ENCODE data around the gene ECM2. TPM values are rescaled to one million over a fixed set of nuclear protein-coding genes. Genes with fewer than 3 reads are reported as not detected.
"Not testable (repeated sequence)": the region's sequence is repeated elsewhere in the genome, so short reads cannot be mapped to it uniquely, and the experiment has no call there.

Gene ECM2
- not detected for total RNA-seq

DNA sequence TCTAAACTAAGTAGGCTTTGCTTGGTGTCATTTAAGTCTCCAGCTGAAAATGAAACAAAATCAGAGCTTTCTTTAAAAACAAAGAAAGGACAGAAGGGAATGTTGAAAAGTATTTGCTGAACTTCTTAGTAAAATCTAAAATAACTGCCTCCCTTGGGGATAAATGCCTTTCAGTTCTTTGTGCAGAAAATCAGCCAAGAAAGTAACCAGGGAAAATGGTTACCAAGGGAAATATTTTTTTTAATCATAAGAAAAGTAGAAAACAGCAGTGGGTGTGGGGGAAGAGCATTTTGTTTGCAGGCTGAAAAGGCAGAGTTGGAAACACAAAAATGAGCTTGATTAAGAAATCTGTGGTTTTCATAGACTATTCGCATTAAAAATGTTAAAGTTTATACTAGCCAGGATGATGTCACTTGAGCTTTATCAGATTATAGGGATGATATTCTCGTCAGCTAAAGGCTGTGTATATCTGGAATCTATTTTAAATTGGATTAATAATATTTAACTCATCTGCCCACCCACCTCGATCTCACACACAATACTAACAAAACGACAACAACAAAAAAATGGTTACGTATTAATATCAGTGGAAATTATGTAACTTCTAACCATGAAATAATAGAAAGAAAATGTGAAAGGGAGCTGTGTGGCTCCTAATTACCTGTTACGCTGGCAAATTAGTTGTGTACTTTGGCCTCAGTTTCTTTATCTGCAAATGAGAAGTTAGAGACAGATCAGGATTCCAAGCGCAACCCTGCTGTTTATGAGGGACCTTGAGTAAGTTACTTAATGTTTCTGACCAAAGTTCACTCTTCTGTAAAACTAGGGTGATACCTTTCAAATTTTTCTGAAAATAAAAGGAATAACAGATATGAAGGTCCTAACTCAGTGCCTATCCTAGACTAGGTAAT lies at the start of gene ECM2:
Gene ECM2, minus strand, starts transcription at position 51 of the 911 bp plus-strand sequence. CDS start 13,124 bp downstream, outside the sequence.
- H3K4me3 Mint-ChIP-seq: no peak within 1 kb of the TSS
- no peak within 1 kb of the TSS for H3K27ac Mint-ChIP-seq
- no peaks in the 10 kb centered on the region for H3K27me3 Mint-ChIP-seq
- no peaks in the 10 kb centered on the region for H3K4me1 Mint-ChIP-seq
- no peak for DNase-seq
- no peaks in the 10 kb centered on the region for H3K9me3 Mint-ChIP-seq
- CTCF ChIA-PET: no interaction called here
- H3K36me3 Mint-ChIP-seq (ENCODE audit: low read depth): no peaks in the 10 kb centered on the region
- POLR2A ChIA-PET: interaction anchor here (0.6 kb wide), 1 partner anchor 12 kb away, joined by 3 read pairs; no protein-coding TSS in a partner anchor

- Mint-ChIP-seq H3K9me3 (peaks cover 10% of the 10 kb centered on the region), H3K27me3 (no peaks in the 10 kb centered on the region), H3K27ac (no peak overlapping the region), H3K4me1 (no peaks in the 10 kb centered on the region), H3K4me3 (no peak overlapping the region), H3K36me3 (ENCODE audit: low read depth) (peaks cover 8% of the 10 kb centered on the region)
- no peak for DNase-seq
- CTCF ChIA-PET: no interaction called here
- POLR2A ChIA-PET: no interaction called here
These were observed 40.4 kb upstream of the ECM2 start for GRCh38 chr9:92576175-92576574.

- H3K27ac Mint-ChIP-seq; CTCF ChIA-PET; POLR2A ChIA-PET; H3K4me1 Mint-ChIP-seq; DNase-seq; H3K4me3 Mint-ChIP-seq; H3K27me3 Mint-ChIP-seq; H3K9me3 Mint-ChIP-seq; H3K36me3 Mint-ChIP-seq (ENCODE audit: low read depth): not testable (repeated sequence)
These were observed 37.8 kb upstream of the ECM2 start for GRCh38 chr9:92573612-92574011.

DNA sequence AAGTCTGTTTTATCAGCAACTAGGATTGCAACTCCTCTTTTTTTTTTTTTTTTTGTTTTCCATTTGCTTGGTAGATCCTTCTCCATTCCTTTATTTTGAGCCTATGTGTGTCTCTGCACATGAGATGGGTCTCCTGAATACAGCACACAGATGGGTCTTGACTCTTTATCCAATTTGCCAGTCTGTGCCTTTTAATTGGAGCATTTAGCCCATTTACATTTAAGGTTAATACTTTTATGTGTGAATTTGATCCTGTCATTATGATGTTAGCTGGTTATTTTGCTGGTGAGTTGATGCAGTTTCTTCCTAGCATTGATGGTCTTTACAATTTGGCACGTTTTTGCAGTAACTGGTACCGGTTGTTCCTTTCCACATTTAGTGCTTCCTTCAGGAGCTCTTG lies 36.1 kb upstream of the ECM2 start:
- H3K36me3 Mint-ChIP-seq (ENCODE audit: low read depth); CTCF ChIA-PET; H3K27ac Mint-ChIP-seq; H3K9me3 Mint-ChIP-seq; H3K4me1 Mint-ChIP-seq; DNase-seq; H3K4me3 Mint-ChIP-seq; H3K27me3 Mint-ChIP-seq; POLR2A ChIA-PET: not testable (repeated sequence)

- peaks cover 7% of the 10 kb centered on the region for H3K9me3 Mint-ChIP-seq
- ChIA-PET CTCF (interaction anchor here (0.9 kb wide), 1 partner anchor 23 kb away, joined by 3 read pairs; no protein-coding TSS in a partner anchor), POLR2A (no interaction called here)
- H3K27ac Mint-ChIP-seq: no peak overlapping the region
- peaks cover 3% of the 10 kb centered on the region for H3K4me1 Mint-ChIP-seq
- no peaks in the 10 kb centered on the region for H3K27me3 Mint-ChIP-seq
- H3K4me3 Mint-ChIP-seq: no peak overlapping the region
- DNase-seq: no peak
- H3K36me3 Mint-ChIP-seq (ENCODE audit: low read depth): peaks cover 9% of the 10 kb centered on the region
These were observed 29.2 kb upstream of the ECM2 start for GRCh38 chr9:92564982-92565381.

DNA sequence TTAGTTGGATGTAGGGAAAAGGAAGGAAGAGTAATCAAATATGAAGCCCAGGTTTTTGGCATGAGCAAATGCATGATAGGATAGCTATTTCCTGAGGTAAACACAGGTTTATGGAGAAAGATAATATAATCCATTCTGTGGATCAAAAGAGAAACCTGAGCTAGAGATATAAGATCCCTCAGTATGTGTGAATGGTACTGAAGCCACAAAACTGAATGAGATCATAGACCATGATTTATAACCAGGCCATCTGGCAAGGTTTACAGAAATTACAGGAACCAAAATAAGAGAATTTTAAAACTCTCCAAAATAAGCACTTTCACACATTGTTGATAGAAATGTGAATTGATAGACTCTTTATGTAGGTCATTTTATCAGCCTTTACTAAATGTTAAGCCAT lies 28.7 kb upstream of the ECM2 start:
- no peaks in the 10 kb centered on the region for H3K27me3 Mint-ChIP-seq
- H3K36me3 Mint-ChIP-seq (ENCODE audit: low read depth): peaks cover 9% of the 10 kb centered on the region
- H3K4me1 Mint-ChIP-seq: peaks cover 3% of the 10 kb centered on the region
- ChIA-PET CTCF (interaction anchor here (0.9 kb wide), 1 partner anchor 24 kb away, joined by 3 read pairs; no protein-coding TSS in a partner anchor), POLR2A (no interaction called here)
- H3K9me3 Mint-ChIP-seq: peaks cover 7% of the 10 kb centered on the region
- no peak overlapping the region for H3K4me3 Mint-ChIP-seq
- no peak for DNase-seq
- H3K27ac Mint-ChIP-seq: no peak overlapping the region

- Mint-ChIP-seq H3K4me3 (no peak overlapping the region), H3K27me3 (no peaks in the 10 kb centered on the region), H3K36me3 (ENCODE audit: low read depth) (peaks cover 9% of the 10 kb centered on the region), H3K9me3 (peaks cover 7% of the 10 kb centered on the region), H3K27ac (no peak overlapping the region), H3K4me1 (peaks cover 3% of the 10 kb centered on the region)
- DNase-seq: no peak
- ChIA-PET POLR2A (no interaction called here), CTCF (interaction anchor here (0.6 kb wide), 1 partner anchor 14 kb away, joined by 4 read pairs; no protein-coding TSS in a partner anchor)
These were observed 27.6 kb upstream of the ECM2 start for GRCh38 chr9:92563116-92564100.

DNA sequence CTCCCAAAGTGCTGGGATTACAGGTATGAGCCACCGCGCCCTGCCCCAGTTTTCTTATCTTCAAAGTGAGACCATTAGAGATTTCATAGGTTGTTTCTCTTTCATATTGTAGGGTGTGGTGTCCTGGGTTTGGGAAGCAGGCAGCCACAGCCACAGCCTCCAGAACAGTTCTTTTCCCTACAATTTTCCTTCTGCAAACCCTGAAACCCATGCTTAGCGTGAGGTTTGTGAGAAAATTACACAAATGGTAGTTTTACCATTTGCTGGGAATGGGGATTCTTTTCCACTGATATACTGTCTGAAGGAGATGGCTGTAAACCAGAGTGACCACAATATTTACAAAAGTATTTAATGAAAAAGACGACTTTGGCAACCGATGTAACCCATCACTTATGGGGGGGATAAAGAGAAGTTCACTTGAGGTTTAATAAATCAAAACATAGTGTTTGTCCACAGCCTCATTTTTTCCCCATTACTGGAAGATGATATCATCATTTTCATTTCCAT lies 26.7 kb upstream of the ECM2 start:
- Mint-ChIP-seq H3K9me3 (peaks cover 6% of the 10 kb centered on the region), H3K27me3 (no peaks in the 10 kb centered on the region), H3K4me3 (no peak overlapping the region), H3K27ac (no peak overlapping the region), H3K36me3 (ENCODE audit: low read depth) (peaks cover 9% of the 10 kb centered on the region), H3K4me1 (peaks cover 3% of the 10 kb centered on the region)
- POLR2A ChIA-PET: no interaction called here
- DNase-seq: no peak
- CTCF ChIA-PET: interaction anchor here (0.6 kb wide), 2 partner anchors 14 to 921 kb away, joined by 3 to 4 read pairs; no protein-coding TSS in a partner anchor

DNA sequence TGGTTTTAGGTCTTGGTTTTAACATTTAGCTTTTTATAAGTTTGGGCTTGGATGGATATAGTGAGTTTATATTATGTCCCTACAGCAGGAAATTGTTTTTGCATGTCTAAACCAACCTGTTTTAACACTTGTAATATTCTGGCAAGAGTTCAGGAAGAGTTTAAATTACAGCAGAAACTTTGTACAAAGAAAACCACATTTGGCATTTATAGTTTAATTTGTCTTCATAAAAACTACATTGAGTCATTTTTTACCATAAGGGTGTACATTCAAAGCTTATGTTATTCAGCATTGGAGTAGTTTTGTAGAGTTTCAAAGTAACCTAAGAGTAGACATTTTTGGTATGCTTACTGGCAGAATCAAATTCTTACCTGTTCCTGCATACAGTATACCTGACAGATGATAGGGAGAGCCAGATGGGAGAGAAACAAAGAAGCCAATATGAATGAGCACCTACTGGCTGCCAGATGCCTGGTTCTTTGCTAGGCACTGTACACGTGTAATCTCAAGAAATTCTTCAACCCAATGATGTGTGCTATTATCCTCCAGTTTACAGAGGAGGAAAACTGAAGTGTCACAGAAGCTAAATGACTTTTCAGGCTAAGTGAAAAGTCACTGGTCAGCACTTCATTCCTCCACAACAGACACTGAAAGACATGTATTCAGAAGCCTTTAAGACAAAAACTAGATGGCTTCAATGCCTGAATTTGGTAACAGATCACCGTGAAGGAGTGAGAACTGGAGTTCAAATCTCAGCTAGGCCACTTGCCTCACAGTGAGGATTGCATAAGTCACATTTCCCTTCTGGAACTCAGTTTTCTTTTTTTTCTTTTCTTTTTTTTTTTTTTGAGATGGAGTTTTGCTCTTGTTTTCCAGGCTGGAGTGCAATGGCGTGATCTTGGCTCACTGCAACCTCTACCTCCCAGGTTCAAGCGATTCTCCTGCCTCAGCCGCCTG lies 25.9 kb upstream of the ECM2 start:
- CTCF ChIA-PET: interaction anchor here (0.6 kb wide), 1 partner anchor 922 kb away, joined by 3 read pairs; no protein-coding TSS in a partner anchor
- peaks cover 9% of the 10 kb centered on the region for H3K36me3 Mint-ChIP-seq (ENCODE audit: low read depth)
- POLR2A ChIA-PET: no interaction called here
- no peak for DNase-seq
- H3K4me3 Mint-ChIP-seq: no peak overlapping the region
- no peak overlapping the region for H3K27ac Mint-ChIP-seq
- peaks cover 3% of the 10 kb centered on the region for H3K4me1 Mint-ChIP-seq
- H3K27me3 Mint-ChIP-seq: no peaks in the 10 kb centered on the region
- peaks cover 6% of the 10 kb centered on the region for H3K9me3 Mint-ChIP-seq

DNA sequence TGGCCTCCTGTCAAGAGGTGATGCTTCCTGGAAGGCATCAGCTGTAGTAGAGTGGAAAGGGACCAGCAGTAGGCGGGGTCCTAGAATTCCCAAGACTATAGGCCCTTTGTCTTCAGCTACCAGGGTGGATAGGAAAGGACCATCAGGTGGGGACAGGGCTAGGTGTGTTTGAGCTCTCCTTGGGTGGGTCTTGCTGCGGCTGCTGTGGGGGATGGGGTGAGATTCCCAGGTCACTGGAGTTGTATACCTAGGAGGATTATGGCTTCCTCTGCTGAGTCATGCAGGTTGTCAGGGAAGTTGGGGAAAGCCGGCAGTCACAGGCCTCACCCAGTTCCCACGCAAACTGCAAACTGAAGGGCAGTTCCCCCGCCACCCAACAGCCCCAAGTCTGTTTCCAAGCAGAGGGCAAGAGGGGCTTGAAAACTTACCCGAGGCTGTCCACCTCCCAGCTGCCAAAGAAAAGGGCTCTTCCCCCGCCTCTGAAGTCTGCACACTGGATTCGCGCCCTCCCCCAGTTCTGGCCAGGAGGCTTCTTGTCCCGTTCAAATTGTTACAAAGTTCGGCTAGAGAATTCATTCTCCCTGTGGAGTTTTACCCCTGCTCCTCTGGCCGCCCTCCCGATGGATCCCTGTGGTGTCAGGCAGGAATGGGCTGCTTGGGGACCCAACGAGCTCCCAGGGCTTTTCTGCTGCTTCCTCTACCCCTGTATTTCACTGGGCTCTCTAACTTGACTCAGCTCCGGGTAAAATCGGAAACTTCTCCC lies 23.0 kb upstream of the ECM2 start:
- CTCF ChIA-PET: interaction anchor here (1.3 kb wide), 1 partner anchor 9 kb away, joined by 3 read pairs; no protein-coding TSS in a partner anchor
- peaks cover 2% of the 10 kb centered on the region for H3K9me3 Mint-ChIP-seq
- no peak for DNase-seq
- H3K4me1 Mint-ChIP-seq: peaks cover 9% of the 10 kb centered on the region
- H3K4me3 Mint-ChIP-seq: no peak overlapping the region
- peaks cover 5% of the 10 kb centered on the region for H3K36me3 Mint-ChIP-seq (ENCODE audit: low read depth)
- H3K27ac Mint-ChIP-seq: no peak overlapping the region
- no peaks in the 10 kb centered on the region for H3K27me3 Mint-ChIP-seq
- POLR2A ChIA-PET: no interaction called here

GRCh38 chr9:92550765-92551164 lies 15.0 kb upstream of the ECM2 start:
- H3K9me3 Mint-ChIP-seq: peaks cover 2% of the 10 kb centered on the region
- no peaks in the 10 kb centered on the region for H3K27me3 Mint-ChIP-seq
- H3K4me3 Mint-ChIP-seq: no peak overlapping the region
- no peak overlapping the region for H3K27ac Mint-ChIP-seq
- H3K36me3 Mint-ChIP-seq (ENCODE audit: low read depth): peaks cover 6% of the 10 kb centered on the region
- ChIA-PET CTCF (no interaction called here), POLR2A (no interaction called here)
- no peak for DNase-seq
- peaks cover 4% of the 10 kb centered on the region for H3K4me1 Mint-ChIP-seq
